Measurements from ENCODE around the gene OGFOD2. TPM values are rescaled to one million over a fixed set of nuclear protein-coding genes. Genes with fewer than 3 reads are reported as not detected.

The OGFOD2 gene
- total and polyA plus RNA-seq, 2 of the 13 experiments (the other 11 are each of a cell fraction or from before 2014, with no cell fraction given), result 13.2 to 14.6 TPM

DNA sequence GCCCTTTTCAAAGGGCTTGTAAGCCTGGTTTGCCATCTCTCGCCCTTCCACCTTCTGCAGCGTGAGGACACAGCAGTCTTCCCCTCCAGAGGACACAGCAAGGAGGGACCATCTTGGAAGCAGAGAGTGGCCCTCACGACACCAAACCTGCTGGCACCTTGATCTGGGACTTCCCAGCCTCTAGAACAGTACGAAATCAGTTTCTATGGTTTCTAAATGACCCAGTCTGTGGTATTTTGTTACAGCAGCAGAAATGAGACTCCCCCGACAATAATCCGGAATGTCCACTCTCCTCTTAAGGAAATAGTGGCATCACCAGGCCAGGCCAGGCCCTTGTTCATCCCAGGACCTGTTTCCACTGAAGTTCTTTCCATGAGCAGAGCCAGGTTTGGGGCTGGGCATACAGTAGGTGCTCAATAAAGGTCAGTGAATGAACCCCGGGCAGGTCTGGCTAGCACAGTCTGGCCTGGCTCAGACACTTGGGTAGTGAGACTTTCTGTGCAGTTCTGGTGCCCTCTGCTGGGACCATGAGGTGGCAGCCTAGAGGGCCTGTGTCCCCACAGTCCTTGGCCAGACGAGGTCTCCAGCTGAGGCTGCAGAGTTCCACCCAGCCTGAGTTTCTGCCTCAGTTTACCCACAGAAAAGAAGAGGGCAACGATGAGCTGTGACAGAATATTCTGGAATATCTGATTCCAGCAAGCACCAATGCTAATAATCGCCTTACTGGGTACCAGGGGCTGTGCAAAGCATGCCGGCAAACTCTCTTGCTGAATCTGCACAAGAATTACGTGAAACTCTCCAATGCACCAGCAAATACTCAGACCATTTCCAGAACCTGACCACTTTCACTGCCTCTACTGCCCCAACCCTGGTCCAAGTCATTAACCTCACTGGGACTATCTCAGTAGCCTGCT is 22.8 kb upstream of the OGFOD2 start (continued):
- no peak for TF ChIP-seq ZNF33A (CRISPR knock-in tag; IDR thresholded peaks at IDR 0.05; ENCODE audit: borderline replicate concordance)
- TF ChIP-seq, protein P1, sequence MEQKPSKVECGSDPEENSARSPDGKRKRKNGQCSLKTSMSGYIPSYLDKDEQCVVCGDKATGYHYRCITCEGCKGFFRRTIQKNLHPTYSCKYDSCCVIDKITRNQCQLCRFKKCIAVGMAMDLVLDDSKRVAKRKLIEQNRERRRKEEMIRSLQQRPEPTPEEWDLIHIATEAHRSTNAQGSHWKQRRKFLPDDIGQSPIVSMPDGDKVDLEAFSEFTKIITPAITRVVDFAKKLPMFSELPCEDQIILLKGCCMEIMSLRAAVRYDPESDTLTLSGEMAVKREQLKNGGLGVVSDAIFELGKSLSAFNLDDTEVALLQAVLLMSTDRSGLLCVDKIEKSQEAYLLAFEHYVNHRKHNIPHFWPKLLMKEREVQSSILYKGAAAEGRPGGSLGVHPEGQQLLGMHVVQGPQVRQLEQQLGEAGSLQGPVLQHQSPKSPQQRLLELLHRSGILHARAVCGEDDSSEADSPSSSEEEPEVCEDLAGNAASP (CRISPR knock-in tag; IDR thresholded peaks at IDR 0.05; ENCODE audit: borderline replicate concordance), result 0 out of 2 replicates have a peak, but pooled peaks have one; percentile 28
- TF ChIP-seq ZSCAN25 (CRISPR knock-in tag; IDR thresholded peaks at IDR 0.05), result no peak
- TF ChIP-seq CCDC6 (CRISPR knock-in tag; IDR thresholded peaks at IDR 0.05), result no peak
- TF ChIP-seq ZSCAN9 (CRISPR knock-in tag; IDR thresholded peaks at IDR 0.05; ENCODE audit: borderline replicate concordance), result 0 out of 2 replicates have a peak, but pooled peaks have one; percentile 29
- TF ChIP-seq MEIS2 (CRISPR knock-in tag; IDR thresholded peaks at IDR 0.05), result no peak
- TF ChIP-seq, protein P2, sequence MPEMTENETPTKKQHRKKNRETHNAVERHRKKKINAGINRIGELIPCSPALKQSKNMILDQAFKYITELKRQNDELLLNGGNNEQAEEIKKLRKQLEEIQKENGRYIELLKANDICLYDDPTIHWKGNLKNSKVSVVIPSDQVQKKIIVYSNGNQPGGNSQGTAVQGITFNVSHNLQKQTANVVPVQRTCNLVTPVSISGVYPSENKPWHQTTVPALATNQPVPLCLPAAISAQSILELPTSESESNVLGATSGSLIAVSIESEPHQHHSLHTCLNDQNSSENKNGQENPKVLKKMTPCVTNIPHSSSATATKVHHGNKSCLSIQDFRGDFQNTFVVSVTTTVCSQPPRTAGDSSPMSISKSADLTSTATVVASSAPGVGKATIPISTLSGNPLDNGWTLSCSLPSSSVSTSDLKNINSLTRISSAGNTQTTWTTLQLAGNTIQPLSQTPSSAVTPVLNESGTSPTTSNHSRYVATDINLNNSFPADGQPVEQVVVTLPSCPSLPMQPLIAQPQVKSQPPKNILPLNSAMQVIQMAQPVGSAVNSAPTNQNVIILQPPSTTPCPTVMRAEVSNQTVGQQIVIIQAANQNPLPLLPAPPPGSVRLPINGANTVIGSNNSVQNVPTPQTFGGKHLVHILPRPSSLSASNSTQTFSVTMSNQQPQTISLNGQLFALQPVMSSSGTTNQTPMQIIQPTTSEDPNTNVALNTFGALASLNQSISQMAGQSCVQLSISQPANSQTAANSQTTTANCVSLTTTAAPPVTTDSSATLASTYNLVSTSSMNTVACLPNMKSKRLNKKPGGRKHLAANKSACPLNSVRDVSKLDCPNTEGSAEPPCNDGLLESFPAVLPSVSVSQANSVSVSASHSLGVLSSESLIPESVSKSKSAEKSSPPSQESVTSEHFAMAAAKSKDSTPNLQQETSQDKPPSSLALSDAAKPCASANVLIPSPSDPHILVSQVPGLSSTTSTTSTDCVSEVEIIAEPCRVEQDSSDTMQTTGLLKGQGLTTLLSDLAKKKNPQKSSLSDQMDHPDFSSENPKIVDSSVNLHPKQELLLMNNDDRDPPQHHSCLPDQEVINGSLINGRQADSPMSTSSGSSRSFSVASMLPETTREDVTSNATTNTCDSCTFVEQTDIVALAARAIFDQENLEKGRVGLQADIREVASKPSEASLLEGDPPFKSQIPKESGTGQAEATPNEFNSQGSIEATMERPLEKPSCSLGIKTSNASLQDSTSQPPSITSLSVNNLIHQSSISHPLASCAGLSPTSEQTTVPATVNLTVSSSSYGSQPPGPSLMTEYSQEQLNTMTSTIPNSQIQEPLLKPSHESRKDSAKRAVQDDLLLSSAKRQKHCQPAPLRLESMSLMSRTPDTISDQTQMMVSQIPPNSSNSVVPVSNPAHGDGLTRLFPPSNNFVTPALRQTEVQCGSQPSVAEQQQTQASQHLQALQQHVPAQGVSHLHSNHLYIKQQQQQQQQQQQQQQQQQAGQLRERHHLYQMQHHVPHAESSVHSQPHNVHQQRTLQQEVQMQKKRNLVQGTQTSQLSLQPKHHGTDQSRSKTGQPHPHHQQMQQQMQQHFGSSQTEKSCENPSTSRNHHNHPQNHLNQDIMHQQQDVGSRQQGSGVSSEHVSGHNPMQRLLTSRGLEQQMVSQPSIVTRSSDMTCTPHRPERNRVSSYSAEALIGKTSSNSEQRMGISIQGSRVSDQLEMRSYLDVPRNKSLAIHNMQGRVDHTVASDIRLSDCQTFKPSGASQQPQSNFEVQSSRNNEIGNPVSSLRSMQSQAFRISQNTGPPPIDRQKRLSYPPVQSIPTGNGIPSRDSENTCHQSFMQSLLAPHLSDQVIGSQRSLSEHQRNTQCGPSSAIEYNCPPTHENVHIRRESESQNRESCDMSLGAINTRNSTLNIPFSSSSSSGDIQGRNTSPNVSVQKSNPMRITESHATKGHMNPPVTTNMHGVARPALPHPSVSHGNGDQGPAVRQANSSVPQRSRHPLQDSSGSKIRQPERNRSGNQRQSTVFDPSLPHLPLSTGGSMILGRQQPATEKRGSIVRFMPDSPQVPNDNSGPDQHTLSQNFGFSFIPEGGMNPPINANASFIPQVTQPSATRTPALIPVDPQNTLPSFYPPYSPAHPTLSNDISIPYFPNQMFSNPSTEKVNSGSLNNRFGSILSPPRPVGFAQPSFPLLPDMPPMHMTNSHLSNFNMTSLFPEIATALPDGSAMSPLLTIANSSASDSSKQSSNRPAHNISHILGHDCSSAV (CRISPR knock-in tag; IDR thresholded peaks at IDR 0.05; ENCODE audit: borderline replicate concordance), result no peak
- TF ChIP-seq HMG20A (CRISPR knock-in tag; IDR thresholded peaks at IDR 0.05; ENCODE audit: borderline replicate concordance), result no peak
- no peak for TF ChIP-seq HCFC1 (IDR thresholded peaks at IDR 0.05; ENCODE audit: low read depth, low read length)
- no peak for TF ChIP-seq SOX5 (CRISPR knock-in tag; IDR thresholded peaks at IDR 0.05; ENCODE audit: borderline replicate concordance)
- TF ChIP-seq FOXO1 (CRISPR knock-in tag; IDR thresholded peaks at IDR 0.05), result no peak
- no peak for TF ChIP-seq BHLHE40 (IDR thresholded peaks at IDR 0.05; ENCODE audit: low read length)
- no peak for TF ChIP-seq ZNF564 (CRISPR knock-in tag; IDR thresholded peaks at IDR 0.05)
- no peak for TF ChIP-seq CEBPB (IDR thresholded peaks at IDR 0.05; ENCODE audit: borderline replicate concordance, low read depth, low read length)
- TF ChIP-seq ZNF12 (CRISPR knock-in tag; IDR thresholded peaks at IDR 0.05), result no peak
- TF ChIP-seq ADNP (CRISPR knock-in tag; IDR thresholded peaks at IDR 0.05), result no peak

All from HepG2 (cell line).